Mesenchymal stem cell (in vitro differentiated cells and primary cell): Measurements from ENCODE around the gene JAKMIP2.
"Not testable (repeated sequence)": the region's sequence is repeated elsewhere in the genome, so short reads cannot be mapped to it uniquely, and the experiment has no call there.

Experiments used
- DNase-seq: peaks from one replicate; pipeline ENCODE4 v3.0.0-alpha.2; 2013
- H2AFZ ChIP-seq: one replicate; pipeline ENCODE4 v1.6.1; 2013; ENCODE audit warnings: low read depth, mild to moderate bottlenecking, control low read depth, inconsistent platforms, low read length, moderate library complexity
- H2AK5ac ChIP-seq: 2 replicates; pipeline ENCODE4 v1.6.1; 2013; ENCODE audit warnings: low read length, moderate library complexity, mild to moderate bottlenecking, inconsistent platforms; ENCODE audit not compliant: severe bottlenecking
- H2BK120ac ChIP-seq: one replicate; pipeline ENCODE4 v1.6.1; 2013; ENCODE audit warnings: low read depth, mild to moderate bottlenecking, inconsistent platforms, low read length, moderate library complexity
- H2BK12ac ChIP-seq, 2 experiments: one replicate each; pipeline ENCODE4 v1.6.1; 2013; ENCODE audit warnings: inconsistent platforms in 2 of 2, low read length in 2 of 2, mild to moderate bottlenecking in 2 of 2, moderate library complexity in 2 of 2, control low read depth in 1 of 2
- H2BK15ac ChIP-seq: one replicate; pipeline ENCODE4 v1.6.1; 2013; ENCODE audit warnings: mild to moderate bottlenecking, low read depth, inconsistent platforms; ENCODE audit not compliant: poor library complexity, severe bottlenecking
- H2BK5ac ChIP-seq: 2 replicates; pipeline ENCODE4 v1.6.1; 2013; ENCODE audit warnings: low read depth, mild to moderate bottlenecking, low read length, control low read depth, inconsistent platforms; ENCODE audit not compliant: poor library complexity, severe bottlenecking
- H3K14ac ChIP-seq, 2 experiments: one replicate each; pipeline ENCODE4 v1.6.1; 2013; ENCODE audit warnings: inconsistent platforms in 2 of 2, low read length in 2 of 2, control low read depth in 1 of 2, mild to moderate bottlenecking in 1 of 2, moderate library complexity in 1 of 2
- H3K18ac ChIP-seq, 2 experiments: one replicate each; pipeline ENCODE4 v1.6.1; 2013; ENCODE audit warnings: inconsistent platforms in 2 of 2, low read length in 2 of 2, control low read depth in 1 of 2, low read depth in 1 of 2, mild to moderate bottlenecking in 1 of 2
- H3K23ac ChIP-seq, 2 experiments: one replicate each; pipeline ENCODE4 v1.6.1; 2013; ENCODE audit warnings: inconsistent platforms in 2 of 2, low read length in 2 of 2, mild to moderate bottlenecking in 2 of 2, moderate library complexity in 2 of 2, control low read depth in 1 of 2
- H3K27ac ChIP-seq: 2 replicates; pipeline ENCODE4 v1.5.1; 2013; ENCODE audit warnings: mild to moderate bottlenecking, moderate library complexity, low read length, control low read depth, inconsistent platforms; ENCODE audit not compliant: poor library complexity, severe bottlenecking
- H3K27me3 ChIP-seq, 2 experiments: 2 replicates each; pipeline versions ENCODE4 v1.6.1 to v1.7.0; 2013; ENCODE audit warnings: low read length in 2 of 2, mild to moderate bottlenecking in 2 of 2, moderate library complexity in 2 of 2, control low read depth in 1 of 2, inconsistent platforms in 1 of 2; ENCODE audit not compliant: control insufficient read depth in 1 of 2, insufficient read depth in 1 of 2
- H3K36me3 ChIP-seq, 2 experiments: 2 replicates each; pipeline versions ENCODE4 v1.6.1 to v1.7.0; 2013; ENCODE audit warnings: low read length in 2 of 2, control low read depth in 1 of 2, inconsistent platforms in 1 of 2, low read depth in 1 of 2, mild to moderate bottlenecking in 1 of 2; ENCODE audit not compliant: insufficient read depth in 2 of 2, control insufficient read depth in 1 of 2
- H3K4ac ChIP-seq, 2 experiments: one replicate each; pipeline ENCODE4 v1.6.1; 2013; ENCODE audit warnings: inconsistent platforms in 2 of 2, low read length in 2 of 2, mild to moderate bottlenecking in 2 of 2, moderate library complexity in 2 of 2, control low read depth in 1 of 2, low read depth in 1 of 2
- H3K4me1 ChIP-seq: 2 replicates; pipeline ENCODE4 v1.6.1; 2013; ENCODE audit warnings: low read depth, low read length, control low read depth; ENCODE audit not compliant: control insufficient read depth, insufficient read depth
- H3K4me2 ChIP-seq: 2 replicates; pipeline ENCODE4 v1.6.1; 2013; ENCODE audit warnings: low read length, mild to moderate bottlenecking, inconsistent platforms; ENCODE audit not compliant: poor library complexity, severe bottlenecking
- H3K4me3 ChIP-seq, 2 experiments: 2 replicates each; pipeline versions ENCODE4 v1.5.1 to v1.7.0; 2013; ENCODE audit warnings: low read length in 2 of 2, mild to moderate bottlenecking in 2 of 2, control low read depth in 1 of 2, low read depth in 1 of 2; ENCODE audit not compliant: insufficient read depth in 1 of 2
- H3K79me1 ChIP-seq: replicated peaks from 2 replicates; pipeline ENCODE4 v1.6.1; 2013; ENCODE audit warnings: mild to moderate bottlenecking, control low read depth, low read length, inconsistent platforms; ENCODE audit not compliant: poor library complexity, severe bottlenecking
- H3K9ac ChIP-seq: 2 replicates; pipeline ENCODE4 v1.7.0; 2013; ENCODE audit warnings: mild to moderate bottlenecking, low read length, moderate library complexity
- H3K9me3 ChIP-seq: 2 replicates; pipeline ENCODE4 v1.7.0; 2013; ENCODE audit warnings: mild to moderate bottlenecking, low read length; ENCODE audit not compliant: control insufficient read depth
- H4K8ac ChIP-seq: one replicate; pipeline ENCODE4 v1.6.1; 2013; ENCODE audit warnings: inconsistent platforms, mild to moderate bottlenecking, low read length, moderate library complexity
- H4K91ac ChIP-seq: one replicate; pipeline ENCODE4 v1.6.1; 2013; ENCODE audit warnings: mild to moderate bottlenecking, low read length, inconsistent platforms
- WGBS: methylation state at CpG from one replicate; pipeline ENCODE4 v1.1.7; 2013; ENCODE audit warnings: mixed read lengths; 5-methylcytosine and 5-hydroxymethylcytosine counted together

Gene JAKMIP2

DNA sequence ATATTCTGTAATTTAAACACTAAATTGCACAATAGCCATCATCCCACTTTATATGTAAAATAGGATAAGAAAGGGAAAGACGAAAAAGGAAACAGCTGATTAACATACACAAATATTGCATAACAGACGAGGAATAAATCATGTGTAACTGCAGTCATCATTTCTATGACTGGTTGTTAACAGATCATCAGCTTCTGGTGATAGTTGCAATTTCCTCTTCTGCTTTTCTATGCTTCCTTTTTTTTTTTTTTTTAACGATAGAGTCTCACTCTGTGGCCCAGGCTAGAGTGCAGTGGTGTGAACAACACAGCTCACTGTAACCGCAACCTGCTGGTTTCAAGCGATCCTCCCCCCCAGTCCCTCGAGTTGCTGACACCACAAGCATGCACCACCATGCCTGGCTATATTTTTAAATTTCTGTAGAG lies 22.5 kb upstream of the JAKMIP2 start:
- Histone ChIP-seq H3K4me3 (no peak overlapping the region), H3K79me1 (no peaks in the 10 kb centered on the region), H3K4me1 (peaks cover 4% of the 10 kb centered on the region), H3K14ac (no peak overlapping the region), H2BK15ac (no peak overlapping the region), H3K9ac (no peak overlapping the region), H3K18ac (no peak overlapping the region), H3K36me3 (no peaks in the 10 kb centered on the region), H3K4me2 (no peak overlapping the region), H3K9me3 (no peaks in the 10 kb centered on the region), H2BK120ac (no peak overlapping the region), H2BK5ac (no peak overlapping the region), H3K27ac (no peak overlapping the region), H2AFZ (no peak overlapping the region), H4K91ac (no peak overlapping the region), H2AK5ac (no peak overlapping the region), H3K23ac (no peak overlapping the region), H3K27me3 (peaks cover 0 to 5% of the 10 kb centered on the region in 2 experiments), H4K8ac (no peak overlapping the region), H3K4ac (no peak overlapping the region), H2BK12ac (no peak overlapping the region)
- DNase-seq: peak; percentile 41
- WGBS: 67% methylated on average over 4 of the region's 6 CpGs

DNA sequence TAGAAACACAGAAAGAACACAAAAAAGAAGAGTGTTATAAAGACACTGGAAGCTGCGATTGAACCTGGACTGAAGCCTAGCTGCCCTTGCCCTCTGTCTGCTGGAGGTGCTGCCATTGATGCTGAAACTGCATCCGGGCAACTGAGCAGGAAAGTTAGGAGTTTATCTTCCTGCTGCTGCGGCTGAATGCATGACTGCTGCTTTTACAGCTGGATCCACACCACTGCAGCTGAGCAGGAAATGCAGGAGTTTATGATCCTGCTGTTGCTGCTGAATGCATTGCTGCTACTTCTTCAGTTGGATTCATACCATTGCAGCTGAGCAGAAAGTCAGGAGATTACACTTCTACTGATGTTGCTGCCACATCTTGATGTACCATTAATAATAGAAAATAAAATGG lies 21.8 kb upstream of the JAKMIP2 start:
- Histone ChIP-seq H3K4me3 (no peak overlapping the region), H4K91ac (no peak overlapping the region), H2BK120ac (no peak overlapping the region), H3K23ac (no peak overlapping the region), H3K27ac (no peak overlapping the region), H3K27me3 (peaks cover 0 to 5% of the 10 kb centered on the region in 2 experiments), H3K79me1 (no peaks in the 10 kb centered on the region), H3K4me2 (no peak overlapping the region), H2AFZ (no peak overlapping the region), H3K4ac (no peak overlapping the region), H2BK5ac (no peak overlapping the region), H4K8ac (no peak overlapping the region), H2BK15ac (no peak overlapping the region), H3K9ac (peak overlapping the region; percentile 46), H3K9me3 (no peaks in the 10 kb centered on the region), H3K4me1 (peaks cover 3% of the 10 kb centered on the region), H3K18ac (peak overlapping the region in 1 of 2 experiments; percentile 78), H2AK5ac (no peak overlapping the region), H3K36me3 (no peaks in the 10 kb centered on the region), H3K14ac (no peak overlapping the region), H2BK12ac (no peak overlapping the region)
- no peak for DNase-seq
- WGBS: 88% methylated on average over 3 of the region's 3 CpGs

DNA sequence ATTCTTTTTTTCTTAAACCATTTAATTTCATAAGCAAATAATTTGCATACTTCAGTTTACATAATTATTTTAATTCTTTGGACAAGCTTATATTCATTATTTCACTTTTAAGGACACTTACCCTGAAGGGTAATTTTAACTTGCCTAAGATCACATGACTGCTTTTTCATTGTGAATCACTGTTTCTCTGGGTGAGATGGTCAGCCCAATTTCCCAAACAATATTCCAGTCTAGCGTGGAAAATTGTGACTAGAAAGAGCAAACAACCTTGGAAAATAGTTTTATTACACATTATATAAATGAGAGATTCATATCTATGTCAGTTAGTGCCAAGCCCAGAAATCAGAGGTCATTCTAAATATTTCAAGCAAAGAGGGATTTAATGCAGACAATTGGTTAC lies 21.4 kb upstream of the JAKMIP2 start:
- DNase-seq: no peak
- Histone ChIP-seq H2AK5ac (no peak overlapping the region), H3K18ac (no peak overlapping the region), H3K4ac (no peak overlapping the region), H2BK15ac (no peak overlapping the region), H3K27me3 (peaks cover 0 to 5% of the 10 kb centered on the region in 2 experiments), H3K79me1 (no peaks in the 10 kb centered on the region), H2AFZ (no peak overlapping the region), H3K4me3 (no peak overlapping the region), H4K8ac (no peak overlapping the region), H3K9ac (peak overlapping the region; percentile 46), H2BK12ac (no peak overlapping the region), H4K91ac (no peak overlapping the region), H2BK120ac (no peak overlapping the region), H3K9me3 (no peaks in the 10 kb centered on the region), H3K4me2 (no peak overlapping the region), H3K23ac (no peak overlapping the region), H3K14ac (no peak overlapping the region), H2BK5ac (no peak overlapping the region), H3K4me1 (peaks cover 3% of the 10 kb centered on the region), H3K36me3 (no peaks in the 10 kb centered on the region), H3K27ac (no peak overlapping the region)
- WGBS: no CpG with 5 or more reads among the region's 1 CpG

DNA sequence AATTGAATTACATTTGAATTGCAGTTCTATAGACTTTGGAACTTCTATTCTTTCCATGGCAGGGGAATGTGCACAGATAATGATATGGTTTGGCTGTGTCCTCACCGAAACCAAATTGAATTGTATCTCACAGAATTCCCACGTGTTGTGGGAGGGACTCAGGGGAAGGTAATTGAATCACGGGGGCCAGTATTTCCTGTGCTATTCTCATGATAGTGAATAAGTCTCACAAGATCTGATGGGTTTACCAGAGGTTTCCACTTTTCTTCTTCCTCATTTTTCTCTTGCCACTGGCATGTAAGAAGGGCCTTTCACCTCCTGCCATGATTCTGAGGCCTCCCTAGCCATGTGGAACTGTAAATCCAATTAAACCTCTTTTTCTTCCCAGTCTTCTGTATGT lies 20.6 kb upstream of the JAKMIP2 start:
- H3K4me3 ChIP-seq, H3K79me1 ChIP-seq, DNase-seq, H3K4me1 ChIP-seq, H3K4me2 ChIP-seq, H3K36me3 ChIP-seq, H2AK5ac ChIP-seq, H2BK5ac ChIP-seq, H4K8ac ChIP-seq, H3K9ac ChIP-seq, H2BK120ac ChIP-seq, H3K9me3 ChIP-seq, H2AFZ ChIP-seq, H3K18ac ChIP-seq, H3K14ac ChIP-seq, H3K4ac ChIP-seq, H3K27ac ChIP-seq, H3K23ac ChIP-seq, H3K27me3 ChIP-seq, H2BK15ac ChIP-seq, H2BK12ac ChIP-seq, H4K91ac ChIP-seq: not testable (repeated sequence)
- 83% methylated on average over 3 of the region's 3 CpGs for WGBS
